ACC112 (cell line): ENCODE data around the gene ANKRD11.
"Not testable (repeated sequence)": the region's sequence is repeated elsewhere in the genome, so short reads cannot be mapped to it uniquely, and the experiment has no call there.

Experiments used
- H2AFZ ChIP-seq: fragments of 200-600 bp; sonication (generic); one replicate; pipeline ENCODE4 v1.6.0; 2017; ENCODE audit warnings: antibody characterized with exemption, low read length; ENCODE audit not compliant: unreplicated experiment
- H3K27ac ChIP-seq: fragments of 200-600 bp; sonication (generic); 2 replicates; pipeline ENCODE4 v1.5.1; 2014; ENCODE audit warnings: low read depth, mild to moderate bottlenecking, antibody characterized with exemption, low read length, moderate library complexity
- H3K27me3 ChIP-seq: fragments of 200-600 bp; sonication (generic); 2 replicates; pipeline ENCODE4 v1.6.1; 2014; ENCODE audit warnings: mild to moderate bottlenecking, antibody characterized with exemption, low read length, moderate library complexity, mixed read lengths; ENCODE audit not compliant: insufficient read depth
- H3K36me3 ChIP-seq: fragments of 200-600 bp; sonication (generic); 2 replicates; pipeline ENCODE4 v1.6.1; 2016; ENCODE audit warnings: mild to moderate bottlenecking, antibody characterized with exemption, low read length, moderate library complexity, mixed read lengths; ENCODE audit not compliant: insufficient read depth
- H3K4me1 ChIP-seq: fragments of 200-600 bp; sonication (generic); one replicate; pipeline ENCODE4 v1.6.1; 2016; ENCODE audit warnings: low read length, mixed read lengths; ENCODE audit not compliant: insufficient read depth, unreplicated experiment, control insufficient read depth
- H3K4me3 ChIP-seq: fragments of 200-600 bp; sonication (generic); 2 replicates; pipeline ENCODE4 v1.5.1; 2014; ENCODE audit warnings: mild to moderate bottlenecking, low read depth, low read length
- H3K79me2 ChIP-seq: fragments of 200-600 bp; sonication (generic); one replicate; pipeline ENCODE4 v1.6.0; 2016; ENCODE audit warnings: low read length; ENCODE audit not compliant: control insufficient read depth, unreplicated experiment, insufficient read depth

Gene ANKRD11

DNA sequence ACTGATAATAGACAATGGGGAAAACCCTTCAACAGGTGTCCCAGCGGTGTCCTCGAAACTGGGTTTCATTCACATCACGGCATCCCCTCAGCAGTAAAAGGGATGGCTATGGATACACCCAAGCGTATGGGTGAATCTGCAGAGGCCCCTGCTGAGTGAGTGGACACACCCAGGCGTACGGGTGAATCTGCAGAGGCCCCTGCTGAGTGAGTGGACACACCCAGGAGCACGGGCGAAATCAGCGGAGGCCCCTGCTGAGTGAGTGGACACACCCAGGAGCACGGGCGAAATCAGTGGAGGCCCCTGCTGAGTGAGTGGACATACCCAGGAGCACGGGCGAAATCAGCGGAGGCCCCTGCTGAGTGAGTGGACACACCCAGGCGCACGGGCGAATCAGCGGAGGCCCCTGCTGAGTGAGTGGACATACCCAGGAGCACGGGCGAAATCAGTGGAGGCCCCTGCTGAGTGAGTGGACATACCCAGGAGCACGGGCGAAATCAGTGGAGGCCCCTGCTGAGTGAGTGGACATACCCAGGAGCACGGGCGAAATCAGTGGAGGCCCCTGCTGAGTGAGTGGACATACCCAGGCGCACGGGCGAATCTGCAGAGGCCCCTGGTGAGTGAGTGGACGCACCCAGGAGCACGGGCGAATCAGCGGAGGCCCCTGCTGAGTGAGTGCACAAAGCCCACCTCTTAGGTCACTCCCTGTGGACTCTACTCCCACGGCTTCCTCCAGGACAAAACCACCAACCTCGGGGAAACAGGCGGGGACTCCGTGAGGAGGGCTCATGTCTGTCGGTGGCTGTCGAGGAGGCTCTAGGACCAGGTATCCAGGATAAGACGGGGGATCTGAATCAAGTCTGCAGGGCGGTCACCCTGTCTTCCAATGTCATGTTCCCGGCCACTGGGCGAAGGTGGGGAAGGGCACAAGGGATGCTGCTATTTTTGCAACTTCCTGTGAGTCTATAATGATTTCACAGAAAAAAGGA, 161.7 kb downstream of the ANKRD11 start:
- Histone ChIP-seq H3K79me2 (peaks cover 93% of the 10 kb centered on the region), H3K27ac (peak overlapping the region; percentile 53), H3K4me1 (peaks cover 66% of the 10 kb centered on the region)
- H2AFZ ChIP-seq, H3K4me3 ChIP-seq, H3K36me3 ChIP-seq, H3K27me3 ChIP-seq: not testable (repeated sequence)

DNA sequence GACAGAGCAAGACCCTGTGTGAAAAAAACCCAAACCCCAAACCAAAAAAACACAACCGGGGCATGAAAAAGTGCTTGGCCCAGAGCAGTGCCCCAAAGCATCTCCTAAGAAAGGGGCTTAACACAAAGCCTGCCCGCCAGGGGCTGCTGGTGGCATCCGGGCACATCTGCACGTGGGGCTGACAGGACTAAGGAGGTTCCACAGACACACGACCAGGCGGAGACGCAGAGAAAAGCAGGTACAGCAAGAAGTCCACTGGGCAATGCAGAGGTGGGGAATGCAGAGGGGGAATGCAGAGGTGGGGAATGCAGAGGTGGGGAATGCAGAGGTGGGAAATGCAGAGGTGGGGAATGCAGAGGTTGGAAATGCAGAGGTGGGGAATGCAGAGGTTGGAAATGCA, 163.6 kb downstream of the ANKRD11 start:
- Histone ChIP-seq H3K27me3 (no peaks in the 10 kb centered on the region), H3K36me3 (no peaks in the 10 kb centered on the region), H3K79me2 (peaks cover 92% of the 10 kb centered on the region), H3K4me3 (no peak overlapping the region), H3K27ac (peak overlapping the region; percentile 92), H3K4me1 (peaks cover 69% of the 10 kb centered on the region), H2AFZ (no peak overlapping the region)

DNA sequence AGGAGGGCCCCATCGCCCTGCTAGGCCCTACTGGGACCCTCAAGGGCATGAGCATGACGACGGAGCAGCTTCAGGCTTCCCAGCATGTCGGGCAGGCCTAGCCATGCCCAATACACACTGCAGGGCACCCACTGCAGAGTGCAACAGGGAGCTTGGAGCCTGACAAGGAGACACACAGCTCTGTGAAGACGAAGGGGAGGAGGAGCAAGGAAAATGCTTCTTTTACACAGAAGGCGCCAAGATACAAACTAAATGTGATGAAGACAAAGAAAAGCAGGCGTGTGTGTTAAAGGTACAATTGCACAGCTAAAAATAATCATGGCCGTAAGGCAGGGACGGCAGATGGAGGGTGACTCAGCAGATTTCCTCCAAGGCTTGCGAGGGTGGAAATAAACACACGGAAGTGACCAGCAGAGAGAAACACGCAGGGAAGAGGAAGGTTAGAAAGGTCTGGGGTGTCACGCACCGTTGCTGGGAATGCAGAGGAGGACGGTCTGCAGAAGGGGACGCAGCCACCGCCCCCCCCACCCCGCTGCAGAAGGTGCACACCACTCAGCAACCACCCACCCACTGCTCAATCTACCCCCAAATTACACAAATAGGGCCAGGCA, 164.4 kb downstream of the ANKRD11 start:
- Histone ChIP-seq H3K27me3 (no peaks in the 10 kb centered on the region), H3K36me3 (no peaks in the 10 kb centered on the region), H3K79me2 (peaks cover 93% of the 10 kb centered on the region), H2AFZ (no peak overlapping the region), H3K4me1 (peaks cover 75% of the 10 kb centered on the region), H3K27ac (peak overlapping the region; percentile 92), H3K4me3 (peak overlapping the region; percentile 31; the same call in 1 of the 2 replicates)

DNA sequence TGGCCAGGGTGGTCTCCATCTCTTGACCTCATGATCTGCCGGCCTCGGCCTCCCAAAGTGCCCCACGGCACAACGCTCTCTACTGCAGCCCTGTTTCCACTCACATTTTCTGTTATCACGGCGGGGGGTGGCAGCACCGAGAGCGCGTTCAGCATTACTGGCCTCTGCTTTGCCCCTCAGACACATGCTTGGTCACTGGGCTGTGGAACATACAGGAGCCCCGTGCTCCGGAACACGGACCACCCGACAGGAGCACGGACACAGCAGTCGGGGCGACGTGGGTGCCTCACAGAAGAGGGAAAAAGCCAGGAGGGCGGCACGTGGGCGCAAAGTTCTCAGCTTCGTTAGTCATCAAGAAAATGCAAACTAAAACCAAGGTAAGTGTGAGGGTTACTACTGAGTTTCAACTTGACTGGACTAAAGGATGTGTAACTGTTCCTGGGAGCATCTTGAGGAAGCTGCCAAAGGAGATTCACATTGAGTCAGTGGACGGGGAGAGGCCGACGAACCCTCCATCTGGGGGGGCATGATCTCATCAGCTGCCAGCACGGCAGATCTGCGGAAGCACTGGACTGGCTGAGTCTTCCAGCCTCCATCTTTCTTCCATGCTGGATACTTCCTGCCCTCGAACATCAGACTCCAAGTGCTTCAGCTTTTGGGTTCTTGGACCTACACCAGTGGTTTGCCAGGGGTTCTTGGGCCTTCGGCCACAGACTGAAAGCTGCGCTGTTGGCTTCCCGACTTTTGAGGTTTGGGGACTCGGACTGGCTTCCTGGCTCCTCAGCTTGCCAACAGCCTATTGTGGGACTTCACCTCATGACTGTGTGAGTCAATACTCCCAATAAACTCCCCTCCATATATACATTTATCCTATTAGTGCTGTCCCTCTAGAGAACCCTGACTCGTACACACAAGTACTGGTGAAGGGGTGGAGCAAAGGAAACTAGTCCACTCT, 166.0 kb downstream of the ANKRD11 start:
- H2AFZ ChIP-seq, result no peak overlapping the region
- no peak overlapping the region; the same call in 1 of the 2 replicates for H3K4me3 ChIP-seq
- peaks cover 81% of the 10 kb centered on the region for H3K4me1 ChIP-seq
- no peaks in the 10 kb centered on the region for H3K36me3 ChIP-seq
- no peaks in the 10 kb centered on the region for H3K27me3 ChIP-seq
- H3K79me2 ChIP-seq, result peaks cover 95% of the 10 kb centered on the region
- H3K27ac ChIP-seq, result peak overlapping the region; percentile 92

DNA sequence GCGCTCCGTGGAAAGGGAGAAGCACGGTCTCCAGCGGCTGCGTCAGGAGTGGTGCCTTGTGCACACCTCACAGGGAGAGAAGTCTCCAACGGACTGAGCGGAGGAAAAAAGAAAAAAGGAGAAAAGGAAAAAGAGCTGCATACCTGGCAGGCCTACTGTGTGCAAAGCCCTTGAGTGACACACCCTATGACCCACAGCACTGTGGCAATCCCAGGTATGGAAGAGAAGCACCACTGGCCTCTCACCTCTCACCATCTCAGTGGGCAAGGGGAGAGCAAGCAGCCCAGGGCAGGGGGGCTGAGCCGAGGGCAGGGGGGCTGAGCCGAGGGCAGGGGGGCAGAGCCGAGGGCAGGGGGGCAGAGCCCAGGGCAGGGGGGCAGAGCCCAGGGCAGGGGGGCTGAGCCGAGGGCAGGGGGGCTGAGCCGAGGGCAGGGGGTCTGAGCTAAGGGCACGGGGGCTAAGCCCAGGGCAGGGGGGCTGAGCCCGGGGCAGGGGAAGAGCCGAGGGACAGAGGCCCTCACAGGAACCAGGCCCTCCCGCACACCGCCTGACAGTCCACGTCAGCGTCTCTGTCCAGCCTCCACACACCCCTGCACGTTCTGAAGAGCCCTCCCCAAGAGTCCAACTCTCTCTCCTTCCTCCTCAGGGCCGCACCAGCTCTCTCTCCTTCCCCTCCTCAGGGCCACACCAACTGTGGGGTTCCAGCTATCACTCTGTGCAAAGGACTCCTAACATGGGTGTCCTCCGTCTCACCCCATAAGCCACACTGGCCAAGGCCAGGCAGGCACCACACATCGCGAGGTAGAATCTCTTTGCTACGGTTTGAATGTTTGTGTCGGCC, 167.0 kb downstream of the ANKRD11 start:
- peaks cover 95% of the 10 kb centered on the region for H3K79me2 ChIP-seq
- no peaks in the 10 kb centered on the region for H3K27me3 ChIP-seq
- H3K4me1 ChIP-seq, result peaks cover 86% of the 10 kb centered on the region
- no peak overlapping the region for H3K4me3 ChIP-seq
- no peaks in the 10 kb centered on the region for H3K36me3 ChIP-seq
- no peak overlapping the region for H2AFZ ChIP-seq
- H3K27ac ChIP-seq, result peak overlapping the region; percentile 92

DNA sequence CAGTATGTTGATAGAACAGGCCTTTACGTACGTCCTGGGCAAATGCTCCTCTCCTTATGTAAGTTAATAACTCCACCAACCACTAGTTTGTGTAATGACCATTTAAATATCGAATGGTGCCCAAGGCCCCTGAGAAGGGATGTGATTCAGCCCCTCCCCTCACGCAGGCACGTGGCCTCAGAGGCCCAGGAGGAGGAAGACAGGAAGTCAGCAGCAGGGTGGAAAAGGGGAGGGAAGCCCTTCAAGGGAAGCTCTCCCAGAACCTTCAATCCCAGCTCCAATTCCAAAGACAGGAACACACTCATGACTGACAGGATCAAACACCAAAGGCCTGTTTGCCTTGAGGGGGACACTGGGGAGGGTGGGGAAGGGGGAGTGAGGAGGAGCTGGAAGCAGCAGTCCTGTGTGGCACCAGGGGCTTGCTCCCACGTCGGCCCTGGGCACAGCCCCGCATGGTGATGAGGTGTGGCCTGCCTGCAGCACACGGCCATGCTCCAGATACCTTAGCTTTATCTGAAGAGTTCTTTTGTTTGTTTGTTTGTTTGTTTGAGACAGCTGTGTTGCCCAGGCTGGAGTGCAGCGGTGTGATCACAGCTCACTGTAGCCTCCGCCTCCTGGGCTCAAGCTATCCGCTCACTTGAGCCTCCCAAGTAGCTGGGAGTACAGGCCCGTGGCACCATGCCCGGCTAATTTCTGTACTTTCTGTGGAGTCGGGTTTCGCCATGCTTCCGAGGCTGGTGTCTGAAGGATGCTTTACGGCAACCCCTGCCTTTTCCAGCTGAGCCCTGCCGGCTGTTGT, 167.8 kb downstream of the ANKRD11 start:
- Histone ChIP-seq H3K79me2 (peaks cover 95% of the 10 kb centered on the region), H3K27ac (peak overlapping the region; percentile 92), H2AFZ (no peak overlapping the region), H3K27me3 (no peaks in the 10 kb centered on the region), H3K4me1 (peaks cover 93% of the 10 kb centered on the region), H3K36me3 (no peaks in the 10 kb centered on the region), H3K4me3 (no peak overlapping the region; the same call in 1 of the 2 replicates)

DNA sequence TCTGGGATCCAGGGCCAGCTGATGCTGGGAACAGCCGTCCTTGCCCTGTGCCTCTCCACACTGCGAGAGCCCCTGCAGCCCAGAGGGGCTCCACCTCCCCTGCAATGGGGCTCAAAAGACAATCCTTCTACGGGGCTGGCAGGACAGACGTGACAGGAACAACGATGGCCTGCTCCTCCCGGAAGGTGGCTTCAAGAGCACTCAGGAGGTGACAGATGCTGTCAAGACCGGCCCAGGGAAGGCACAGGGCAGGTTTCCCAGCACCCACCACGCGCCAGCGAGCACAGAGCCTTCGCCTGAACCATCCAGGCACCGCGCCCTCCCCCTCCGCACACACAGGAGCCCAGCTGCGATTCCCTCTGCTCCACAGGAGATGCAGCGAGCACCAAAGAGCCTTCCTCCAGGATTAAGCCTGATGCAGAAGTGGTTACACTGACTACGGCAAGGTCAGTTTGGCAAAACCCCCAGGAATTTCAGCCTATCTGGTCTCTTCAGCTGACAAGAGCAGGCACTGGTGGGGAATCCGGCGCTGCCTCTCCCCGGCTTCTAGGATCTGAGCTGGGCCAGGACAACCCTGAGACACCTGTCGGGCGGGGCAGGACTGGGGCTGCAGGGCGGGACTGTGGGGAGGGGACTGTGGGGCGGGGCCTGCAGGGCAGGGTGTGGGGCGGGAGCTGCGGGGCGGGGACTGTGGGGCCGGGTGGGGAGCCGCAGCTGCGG, 169.4 kb downstream of the ANKRD11 start:
- Histone ChIP-seq H3K4me3 (peak overlapping the region; percentile 62), H3K4me1 (peaks cover 94% of the 10 kb centered on the region), H3K79me2 (peaks cover 94% of the 10 kb centered on the region), H2AFZ (no peak overlapping the region), H3K27ac (peak overlapping the region; percentile 95), H3K36me3 (no peaks in the 10 kb centered on the region), H3K27me3 (no peaks in the 10 kb centered on the region)

DNA sequence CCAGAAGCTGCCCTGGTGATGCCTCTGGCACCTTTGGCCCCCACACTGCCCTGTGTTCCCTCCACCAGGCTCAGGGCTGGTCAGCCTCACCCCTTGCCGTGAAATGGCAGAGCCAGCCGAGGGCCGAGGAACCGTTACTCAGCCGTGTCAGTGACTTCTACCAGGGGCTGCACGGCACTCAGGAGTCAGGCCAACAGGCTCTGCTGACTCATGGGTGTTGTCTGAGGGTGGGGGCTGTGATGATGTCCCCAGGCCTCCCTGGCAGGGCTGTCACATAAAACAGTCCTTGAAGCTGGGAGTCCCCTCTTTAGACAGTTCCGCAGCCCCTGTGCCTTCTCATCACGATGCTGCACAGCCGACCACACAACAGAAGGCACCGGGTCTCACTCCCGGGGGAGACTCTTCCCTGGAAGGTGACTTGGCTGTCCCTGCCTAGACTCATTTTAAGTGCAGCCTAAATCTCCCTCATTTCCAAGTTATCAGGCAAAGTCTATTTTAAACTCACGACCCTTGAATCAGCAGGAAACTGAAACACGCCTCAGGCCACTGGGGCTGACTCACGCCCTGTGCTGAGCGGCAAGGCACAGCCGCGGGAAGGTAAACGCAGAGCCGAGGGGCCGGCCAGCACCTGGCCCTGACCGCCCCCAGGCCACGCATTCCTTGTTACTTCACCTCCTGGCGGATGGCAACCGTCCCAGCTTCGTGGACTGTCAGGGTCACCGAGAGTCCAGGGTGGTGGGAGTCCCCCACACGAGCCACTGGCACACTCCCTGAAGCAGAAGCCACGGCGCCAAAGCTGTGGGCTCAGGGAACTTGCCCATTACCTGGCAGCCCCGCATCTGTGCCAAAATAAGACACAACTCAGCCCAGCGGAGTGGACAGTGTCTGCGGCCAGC, 170.2 kb downstream of the ANKRD11 start:
- Histone ChIP-seq H3K4me3 (peak overlapping the region; percentile 62), H3K27me3 (no peaks in the 10 kb centered on the region), H3K27ac (peak overlapping the region; percentile 95), H3K36me3 (no peaks in the 10 kb centered on the region), H3K4me1 (peaks cover 94% of the 10 kb centered on the region), H3K79me2 (peaks cover 94% of the 10 kb centered on the region), H2AFZ (no peak overlapping the region)
